Endothelial cell of umbilical vein (primary cell): ENCODE measurements around the gene PROKR2. TPM values are rescaled to one million over a fixed set of nuclear protein-coding genes. Genes with fewer than 3 reads are reported as not detected.

Experiments
- BruUV-seq: library from RNA; stranded (reverse); fragments of 400-500 nt; replicated peaks from 2 replicates; lab custom pipeline; 2021; lab: Mats Ljungman, UMichigan
- CTCF ChIA-PET: fragments of 300-600, 350-600 bp; sonication (Branson Sonifier 250); formaldehyde crosslinking; loops from one replicate; lab custom pipeline; 2021; ENCODE audit warnings: antibody characterized with exemption, inconsistent platforms; lab: Charles Lee
- POLR2A ChIA-PET: fragments of 300-600, 350-600 bp; sonication (Branson Sonifier 250); formaldehyde crosslinking; loops from one replicate; lab custom pipeline; 2021; ENCODE audit warnings: antibody characterized with exemption, inconsistent platforms; lab: Charles Lee
- DNase-seq: peaks from one replicate; pipeline ENCODE4 v3.0.0-alpha.2; 2011; ENCODE audit warnings: low read depth, low spot score
- FAIRE-seq: peaks from 2 replicates; lab custom pipeline; 2011; peaks lifted over from hg19 to GRCh38; lab: Jason Lieb, UNC
- H2AFZ ChIP-seq: 2 replicates; pipeline ENCODE4 v1.6.0; 2012; ENCODE audit warnings: low read depth, low read length, control low read depth, inconsistent platforms
- H3K27ac ChIP-seq: 2 replicates; pipeline ENCODE4 v1.5.1; 2011; ENCODE audit warnings: low read depth, mild to moderate bottlenecking, control low read depth, low read length, moderate library complexity; ENCODE audit not compliant: insufficient read depth
- H3K27me3 ChIP-seq, 2 experiments: 2 replicates each; pipeline versions ENCODE4 v1.6.0 to v1.6.1; 2011; ENCODE audit warnings: low read length in 2 of 2, mixed read lengths in 1 of 2; ENCODE audit not compliant: control insufficient read depth in 2 of 2, insufficient read depth in 2 of 2
- H3K36me3 ChIP-seq, 2 experiments: 2 replicates in 1 of 2; 3 replicates in 1 of 2; pipeline ENCODE4 v1.5.1; 2011; ENCODE audit warnings: low read length in 2 of 2, mild to moderate bottlenecking in 1 of 2, moderate library complexity in 1 of 2; ENCODE audit not compliant: control insufficient read depth in 2 of 2, insufficient read depth in 2 of 2; ENCODE audit errors: extremely low read depth in 1 of 2
- H3K4me1 ChIP-seq: 3 replicates; pipeline ENCODE4 v1.5.1; 2011; ENCODE audit warnings: mild to moderate bottlenecking, low read length; ENCODE audit not compliant: control insufficient read depth, insufficient read depth; ENCODE audit errors: extremely low read depth
- H3K4me2 ChIP-seq: 2 replicates; pipeline ENCODE4 v1.6.1; 2011; ENCODE audit warnings: low read length, control low read depth, mixed read lengths; ENCODE audit not compliant: insufficient read depth
- H3K4me3 ChIP-seq, 3 experiments: fragments of 200-600 bp in 1 of 3; sonication (generic), shearing (Covaris generic) in 1 of 3; replicated peaks in 1 of 3; 2 replicates each; pipeline ENCODE4 v1.5.1; 2011 to 2016; ENCODE audit warnings: control low read depth in 3 of 3, low read length in 3 of 3, mild to moderate bottlenecking in 2 of 3, inconsistent platforms in 1 of 3, low read depth in 1 of 3, moderate library complexity in 1 of 3; ENCODE audit not compliant: insufficient read depth in 1 of 3
- H3K79me2 ChIP-seq: 2 replicates; pipeline ENCODE4 v1.6.0; 2012; ENCODE audit warnings: low read length, inconsistent platforms; ENCODE audit not compliant: control insufficient read depth, insufficient read depth
- H3K9ac ChIP-seq: replicated peaks from 2 replicates; pipeline ENCODE3; 2011; ENCODE audit warnings: low read length, control low read depth; ENCODE audit not compliant: insufficient read depth; ENCODE audit errors: extremely low read depth
- H3K9me1 ChIP-seq: replicated peaks from 3 replicates; pipeline ENCODE4 v1.6.0; 2011; ENCODE audit warnings: mild to moderate bottlenecking, low read length; ENCODE audit not compliant: control insufficient read depth, insufficient read depth; ENCODE audit errors: extremely low read depth
- H3K9me3 ChIP-seq: replicated peaks from 2 replicates; pipeline ENCODE4 v1.5.1; 2012; ENCODE audit warnings: low read length, inconsistent platforms; ENCODE audit not compliant: control insufficient read depth, insufficient read depth
- H4K20me1 ChIP-seq: replicated peaks from 2 replicates; pipeline ENCODE3; 2011; ENCODE audit warnings: mild to moderate bottlenecking, low read length; ENCODE audit not compliant: control insufficient read depth, insufficient read depth; ENCODE audit errors: extremely low read depth
- EZH2 ChIP-seq: IDR thresholded peaks from 2 replicates; pipeline ENCODE4 v1.6.1; 2012; ENCODE audit warnings: borderline replicate concordance, low read depth, mild to moderate bottlenecking, moderate library complexity, low read length, inconsistent platforms; ENCODE audit not compliant: severe bottlenecking
- FOS ChIP-seq: IDR thresholded peaks from 2 replicates; pipeline ENCODE4 v1.6.1; 2011; ENCODE audit warnings: mild to moderate bottlenecking, low read length, moderate library complexity, borderline replicate concordance; ENCODE audit not compliant: insufficient read depth
- GATA2 ChIP-seq: IDR thresholded peaks from 2 replicates; pipeline ENCODE4 v1.7.0; 2011; ENCODE audit warnings: low read depth, mild to moderate bottlenecking, moderate library complexity, mixed read lengths, low read length; ENCODE audit not compliant: insufficient read length, insufficient read depth
- JUN ChIP-seq: IDR thresholded peaks from 2 replicates; pipeline ENCODE4 v1.6.1; 2011; ENCODE audit warnings: borderline replicate concordance, low read depth; ENCODE audit not compliant: insufficient read length, insufficient read depth
- MYC ChIP-seq: IDR thresholded peaks from one replicate; pipeline ENCODE4 v1.6.1; 2011; ENCODE audit warnings: mild to moderate bottlenecking, low read depth, low read length
- POLR2A ChIP-seq: IDR thresholded peaks from 2 replicates; pipeline ENCODE4 v1.6.1; 2012; ENCODE audit warnings: low read depth, mild to moderate bottlenecking, control low read depth, low read length
- POLR2AphosphoS5 ChIP-seq: IDR thresholded peaks from 2 replicates; pipeline ENCODE4 v1.6.1; 2012; ENCODE audit warnings: low read depth, mild to moderate bottlenecking, control low read depth, low read length, moderate library complexity; ENCODE audit not compliant: insufficient read depth
- dilution Hi-C: fragments of 300-500 bp; cut with MboI; formaldehyde crosslinking; loops from one replicate; pipeline ENCODE4 v1.15.0; 2019; ENCODE audit warnings: low sequenced_read_pairs; ENCODE audit not compliant: extremely low pct_ligation_motif_present
- intact Hi-C: fragments of 100-400 bp; cut with micrococcal nuclease; formaldehyde crosslinking; loops from one replicate; pipeline ENCODE4 v1.10.0; 2022
- polyA plus RNA-seq, 4 experiments: library from polyadenylated mRNA; depleted of rRNA in 3 of 4; stranded (reverse) in 3 of 4; unstranded in 1 of 4; fragments of >200 nt; gene quantifications; 2 replicates each; pipeline versions ENCODE4 v1.2.1 to v1.2.3, GENCODE V29; 2011 to 2012; ENCODE audit warnings: missing spikeins in 1 of 4
- total RNA-seq: library from RNA; stranded (reverse); gene quantifications from 2 replicates; pipeline ENCODE4 v1.2.3, GENCODE V29; 2021
- TF ChIP-seq, protein P1 (sequence below): IDR thresholded peaks from 2 replicates; pipeline ENCODE4 v1.6.1; 2011; ENCODE audit not compliant: insufficient read depth, insufficient read length
- TF ChIP-seq, protein P2 (sequence below), 2 donors: IDR thresholded peaks; 1 replicate in 1 of 2; 2 replicates in 1 of 2; pipeline ENCODE4 v1.5.1; 2011; ENCODE audit warnings: low read length in 2 of 2, mild to moderate bottlenecking in 2 of 2, moderate library complexity in 2 of 2, control low read depth in 1 of 2, inconsistent platforms in 1 of 2, low read depth in 1 of 2; ENCODE audit not compliant: insufficient read depth in 1 of 2; ENCODE audit errors: extremely low read depth in 1 of 2

PROKR2 gene
- total and polyA plus RNA-seq, 2 donors (not counting 3 experiments of a cell fraction or from before 2014, with no cell fraction given), result not detected

DNA sequence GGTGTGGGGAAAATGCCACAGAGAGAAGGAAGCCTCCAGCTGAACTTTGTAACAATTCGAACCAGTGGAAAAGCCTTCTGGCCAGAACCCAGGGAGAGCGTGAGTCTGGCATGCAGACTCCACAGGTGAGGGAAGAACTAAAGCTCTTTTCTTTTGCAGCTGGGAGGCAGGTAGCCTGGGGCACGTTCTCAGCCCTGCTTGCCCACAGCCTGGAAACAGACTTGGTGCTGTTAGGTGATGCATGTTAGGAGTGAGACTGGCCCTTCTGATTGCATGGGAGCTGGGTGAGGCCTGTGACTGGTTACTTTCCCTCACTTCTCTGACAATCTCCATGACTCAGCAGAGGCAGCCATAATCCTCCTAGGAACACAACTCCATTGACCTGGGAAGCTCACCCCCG is 34.2 kb downstream of the PROKR2 start:
- no peaks in the 10 kb centered on the region for H3K4me1 ChIP-seq
- H3K4me3 ChIP-seq, result no peak overlapping the region
- no peak overlapping the region for H2AFZ ChIP-seq
- no peak overlapping the region for H3K27ac ChIP-seq
- BruUV-seq, result no TSS peak
- CTCF ChIA-PET, result no interaction called here
- intact Hi-C loops (no loop called here), dilution Hi-C loops (no loop called here)
- no peak overlapping the region for H3K4me2 ChIP-seq
- no peaks in the 10 kb centered on the region for H4K20me1 ChIP-seq
- H3K9me1 ChIP-seq, result no peaks in the 10 kb centered on the region
- POLR2A ChIA-PET, result no interaction called here
- peaks cover 1 to 3% of the 10 kb centered on the region in 2 experiments for H3K27me3 ChIP-seq
- H3K9ac ChIP-seq, result no peak overlapping the region
- no peaks in the 10 kb centered on the region for H3K36me3 ChIP-seq
- no peak for DNase-seq
- no peak for FAIRE-seq
- no peaks in the 10 kb centered on the region for H3K9me3 ChIP-seq
- H3K79me2 ChIP-seq, result no peaks in the 10 kb centered on the region
- TF ChIP-seq EZH2, result no peak
- no peak for TF ChIP-seq POLR2AphosphoS5
- TF ChIP-seq, protein P1, sequence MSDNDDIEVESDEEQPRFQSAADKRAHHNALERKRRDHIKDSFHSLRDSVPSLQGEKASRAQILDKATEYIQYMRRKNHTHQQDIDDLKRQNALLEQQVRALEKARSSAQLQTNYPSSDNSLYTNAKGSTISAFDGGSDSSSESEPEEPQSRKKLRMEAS, result no peak
- no peak for TF ChIP-seq JUN
- no peak for TF ChIP-seq GATA2
- TF ChIP-seq POLR2A, result no peak
- no peak for TF ChIP-seq FOS
- no peak for TF ChIP-seq MYC
- TF ChIP-seq, protein P2, sequence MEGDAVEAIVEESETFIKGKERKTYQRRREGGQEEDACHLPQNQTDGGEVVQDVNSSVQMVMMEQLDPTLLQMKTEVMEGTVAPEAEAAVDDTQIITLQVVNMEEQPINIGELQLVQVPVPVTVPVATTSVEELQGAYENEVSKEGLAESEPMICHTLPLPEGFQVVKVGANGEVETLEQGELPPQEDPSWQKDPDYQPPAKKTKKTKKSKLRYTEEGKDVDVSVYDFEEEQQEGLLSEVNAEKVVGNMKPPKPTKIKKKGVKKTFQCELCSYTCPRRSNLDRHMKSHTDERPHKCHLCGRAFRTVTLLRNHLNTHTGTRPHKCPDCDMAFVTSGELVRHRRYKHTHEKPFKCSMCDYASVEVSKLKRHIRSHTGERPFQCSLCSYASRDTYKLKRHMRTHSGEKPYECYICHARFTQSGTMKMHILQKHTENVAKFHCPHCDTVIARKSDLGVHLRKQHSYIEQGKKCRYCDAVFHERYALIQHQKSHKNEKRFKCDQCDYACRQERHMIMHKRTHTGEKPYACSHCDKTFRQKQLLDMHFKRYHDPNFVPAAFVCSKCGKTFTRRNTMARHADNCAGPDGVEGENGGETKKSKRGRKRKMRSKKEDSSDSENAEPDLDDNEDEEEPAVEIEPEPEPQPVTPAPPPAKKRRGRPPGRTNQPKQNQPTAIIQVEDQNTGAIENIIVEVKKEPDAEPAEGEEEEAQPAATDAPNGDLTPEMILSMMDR (IDR thresholded peaks at IDR 0.05; ENCODE audit: extremely low read depth in 1 of 2, insufficient read depth in 1 of 2, low read depth in 1 of 2, low read length in 2 of 2), result no peak
